OCI-LY3 (cell line): Measurements from ENCODE around the gene ATP2C2.

Source experiments
- CTCF ChIP-seq: fragments of 200-600, 300-600 bp; sonication (generic); IDR thresholded peaks from 2 replicates; pipeline ENCODE4 v1.5.1; 2014; ENCODE audit warnings: antibody characterized with exemption, low read length, low read depth
- EZH2phosphoT487 ChIP-seq: fragments of 200-600 bp; shearing (Covaris generic); IDR thresholded peaks from 2 replicates; pipeline ENCODE4 v1.6.1; 2018; ENCODE audit warnings: antibody characterized with exemption, mixed run types, low read depth

DNA sequence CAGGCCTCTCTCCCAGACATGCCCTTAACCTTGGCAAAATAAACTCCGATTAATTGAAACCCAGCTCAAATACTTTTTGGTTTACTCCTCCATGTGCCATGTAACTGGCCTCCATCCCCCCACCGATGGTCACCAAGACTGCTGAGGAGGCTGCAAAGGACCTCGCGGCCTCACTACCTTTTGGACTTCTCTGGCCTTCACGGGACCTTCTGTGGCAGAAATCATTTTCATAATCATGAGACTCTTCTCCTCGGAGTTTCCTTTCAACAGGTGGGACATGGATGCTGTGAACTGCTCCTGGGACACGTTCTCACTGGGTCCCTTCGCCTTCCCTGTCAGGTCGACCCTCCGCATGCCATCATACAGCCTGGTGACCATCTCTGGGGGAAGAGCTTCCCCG is 127.2 kb downstream of the ATP2C2 start:
- TF ChIP-seq EZH2phosphoT487 = no peak
- no peak for TF ChIP-seq CTCF
